Measurements from ENCODE around the gene STUB1. TPM values are rescaled to one million over a fixed set of nuclear protein-coding genes. Genes with fewer than 3 reads are reported as not detected.
A peak's percentile ranks its signal among the peaks of the same experiment; 100 is the strongest.
"Not testable (repeated sequence)": the region's sequence is repeated elsewhere in the genome, so short reads cannot be mapped to it uniquely, and the experiment has no call there.

STUB1 gene
- total RNA-seq, 2 experiments from 2014 or later, result 70.9 to 74.9 TPM

GRCh38 chr16:707062-707538 is 26.9 kb downstream of the STUB1 start:
- ChIA-PET CTCF (interaction anchor here (1.2 to 2.0 kb wide), 3 partner anchors 12 to 78 kb away, joined by 3 to 6 read pairs (median 4); no protein-coding TSS in a partner anchor), POLR2A (interaction anchor here (1.0 kb wide), 1 partner anchor 77 kb away, joined by 3 read pairs; no protein-coding TSS in a partner anchor)
- Mint-ChIP-seq H3K27me3 (peaks cover 51% of the 10 kb centered on the region), H3K4me3 (no peak overlapping the region), H3K4me1 (ENCODE audit: low read depth) (no peaks in the 10 kb centered on the region), H3K36me3 (no peaks in the 10 kb centered on the region), H3K27ac (no peak overlapping the region), H3K9me3 (no peaks in the 10 kb centered on the region)
- DNase-seq, result no peak
- intact Hi-C loops (cut with micrococcal nuclease), result no loop called here

DNA sequence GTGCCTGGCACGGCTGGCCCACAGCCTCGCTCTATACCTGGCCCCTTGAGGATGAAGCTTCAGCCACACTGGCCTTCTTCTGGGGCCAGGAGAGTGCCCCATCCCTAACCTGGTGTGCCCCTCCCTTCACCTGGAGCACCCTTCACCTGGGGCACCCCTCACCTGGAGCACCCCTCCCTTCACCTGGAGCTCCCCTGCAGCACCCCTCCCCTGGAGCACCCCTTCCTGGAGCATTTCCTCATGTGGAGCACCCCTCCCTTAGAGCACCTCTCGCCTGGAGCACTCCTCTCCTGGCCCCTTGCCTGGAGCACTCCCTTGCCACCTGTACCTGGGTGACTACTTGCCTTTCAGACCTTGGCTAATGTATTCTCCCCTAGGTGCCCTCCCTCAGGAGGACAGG is 27.8 kb downstream of the STUB1 start:
- no peaks in the 10 kb centered on the region for H3K36me3 Mint-ChIP-seq
- intact Hi-C loops (cut with micrococcal nuclease), result no loop called here
- H3K4me1 Mint-ChIP-seq (ENCODE audit: low read depth), result peaks cover 2% of the 10 kb centered on the region
- no peaks in the 10 kb centered on the region for H3K9me3 Mint-ChIP-seq
- H3K27me3 Mint-ChIP-seq, result peaks cover 44% of the 10 kb centered on the region
- H3K27ac Mint-ChIP-seq, result no peak overlapping the region
- CTCF ChIA-PET, result interaction anchor here (2.0 kb wide), 1 partner anchor 77 kb away, joined by 6 read pairs; no protein-coding TSS in a partner anchor
- no peak for DNase-seq
- POLR2A ChIA-PET, result no interaction called here
- no peak overlapping the region for H3K4me3 Mint-ChIP-seq

- intact Hi-C loops (cut with micrococcal nuclease), result no loop called here
- Mint-ChIP-seq H3K27me3 (peaks cover 42% of the 10 kb centered on the region), H3K4me1 (ENCODE audit: low read depth) (peaks cover 2% of the 10 kb centered on the region), H3K9me3 (no peaks in the 10 kb centered on the region), H3K27ac (no peak overlapping the region), H3K4me3 (no peak overlapping the region), H3K36me3 (no peaks in the 10 kb centered on the region)
- no peak for DNase-seq
- POLR2A ChIA-PET, result no interaction called here
- CTCF ChIA-PET, result interaction anchor here (2.1 kb wide), 1 partner anchor 76 kb away, joined by 15 read pairs; no protein-coding TSS in a partner anchor
These were observed 28.7 kb downstream of the STUB1 start for GRCh38 chr16:708959-709358.

GRCh38 chr16:709566-710499 is 29.6 kb downstream of the STUB1 start:
- H3K4me3 Mint-ChIP-seq, result no peak overlapping the region
- ChIA-PET CTCF (interaction anchor here (0.6 to 2.1 kb wide), 6 partner anchors 15 to 474 kb away, joined by 3 to 15 read pairs (median 3); partner anchors contain the start of gene CIAO3), POLR2A (no interaction called here)
- no peaks in the 10 kb centered on the region for H3K36me3 Mint-ChIP-seq
- peaks cover 2% of the 10 kb centered on the region for H3K4me1 Mint-ChIP-seq (ENCODE audit: low read depth)
- no peaks in the 10 kb centered on the region for H3K9me3 Mint-ChIP-seq
- H3K27me3 Mint-ChIP-seq, result peaks cover 40% of the 10 kb centered on the region
- intact Hi-C loops (cut with micrococcal nuclease), result no loop called here
- no peak overlapping the region for H3K27ac Mint-ChIP-seq
- no peak for DNase-seq

GRCh38 chr16:710500-711075 is 30.4 kb downstream of the STUB1 start:
- H3K27me3 Mint-ChIP-seq, result peaks cover 40% of the 10 kb centered on the region
- CTCF ChIA-PET, result interaction anchor here (0.6 to 2.1 kb wide), 5 partner anchors 21 to 473 kb away, joined by 3 to 15 read pairs (median 3); partner anchors contain the start of gene CIAO3

GRCh38 chr16:711084-711483 is 30.9 kb downstream of the STUB1 start:
- H3K36me3 Mint-ChIP-seq, result no peaks in the 10 kb centered on the region
- no peak overlapping the region for H3K27ac Mint-ChIP-seq
- H3K4me1 Mint-ChIP-seq (ENCODE audit: low read depth), result peaks cover 2% of the 10 kb centered on the region
- ChIA-PET POLR2A (no interaction called here), CTCF (interaction anchor here (2.1 kb wide), 1 partner anchor 74 kb away, joined by 15 read pairs; no protein-coding TSS in a partner anchor)
- intact Hi-C loops (cut with micrococcal nuclease), result loop anchor here (1.0 kb wide), 1 partner anchor 74 kb away; no protein-coding TSS in a partner anchor
- no peaks in the 10 kb centered on the region for H3K9me3 Mint-ChIP-seq
- peaks cover 41% of the 10 kb centered on the region for H3K27me3 Mint-ChIP-seq
- DNase-seq, result no peak
- no peak overlapping the region for H3K4me3 Mint-ChIP-seq

More at GRCh38 chr16:710500-711075, 30.4 kb downstream of the STUB1 start:
- Mint-ChIP-seq H3K4me3 (no peak overlapping the region), H3K27ac (no peak overlapping the region), H3K4me1 (ENCODE audit: low read depth) (peaks cover 2% of the 10 kb centered on the region), H3K36me3 (no peaks in the 10 kb centered on the region), H3K9me3 (no peaks in the 10 kb centered on the region)
- POLR2A ChIA-PET, result no interaction called here
- intact Hi-C loops (cut with micrococcal nuclease), result loop anchor here (1.0 kb wide), 1 partner anchor 75 kb away; no protein-coding TSS in a partner anchor
- no peak for DNase-seq

- intact Hi-C loops (cut with micrococcal nuclease), result loop anchor here (1.0 kb wide), 1 partner anchor 74 kb away; no protein-coding TSS in a partner anchor
- Mint-ChIP-seq H3K27me3 (peaks cover 39% of the 10 kb centered on the region), H3K4me3 (no peak overlapping the region), H3K9me3 (no peaks in the 10 kb centered on the region), H3K27ac (no peak overlapping the region), H3K36me3 (no peaks in the 10 kb centered on the region), H3K4me1 (ENCODE audit: low read depth) (peaks cover 5% of the 10 kb centered on the region)
- ChIA-PET POLR2A (interaction anchor here (1.2 to 1.6 kb wide), 2 partner anchors 10 to 74 kb away, joined by 3 to 5 read pairs; partner anchors contain the start of gene ANTKMT), CTCF (interaction anchor here (0.7 to 5.2 kb wide), 22 partner anchors 8 to 391 kb away, joined by 3 to 120 read pairs (median 4); partner anchors contain the start of genes ANTKMT, CCDC78, CHTF18 and CIAO3)
- peak; percentile 85 for DNase-seq
These were observed 31.5 kb downstream of the STUB1 start for GRCh38 chr16:711548-712320.

DNA sequence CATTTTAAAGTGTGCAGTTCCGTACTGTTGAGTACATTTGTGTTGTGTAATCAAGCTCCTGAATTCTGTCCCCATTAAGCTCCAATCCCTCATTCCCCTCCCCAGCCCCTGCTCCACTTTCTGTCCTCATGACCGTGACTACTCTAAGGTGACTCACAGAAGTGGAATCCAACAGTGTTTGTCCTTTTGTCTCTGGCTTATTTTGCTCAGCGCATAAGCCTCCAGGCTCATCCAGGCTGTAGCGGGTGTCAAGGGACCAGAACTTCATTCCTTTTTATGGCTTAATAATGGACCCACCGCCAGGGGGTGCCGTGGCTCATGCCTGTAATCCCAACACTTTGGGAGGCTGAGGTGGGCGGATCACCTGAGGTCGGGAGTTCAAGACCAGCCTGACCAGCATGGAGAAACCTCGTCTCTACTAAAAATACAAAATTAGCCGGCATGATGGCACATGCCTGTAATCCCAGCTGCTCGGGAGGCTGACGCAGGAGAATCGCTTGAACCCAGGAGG is 32.6 kb downstream of the STUB1 start:
- H3K36me3 Mint-ChIP-seq; H3K9me3 Mint-ChIP-seq; H3K4me3 Mint-ChIP-seq; intact Hi-C loops (cut with micrococcal nuclease); H3K27ac Mint-ChIP-seq; H3K4me1 Mint-ChIP-seq (ENCODE audit: low read depth): not testable (repeated sequence)
- CTCF ChIA-PET, result interaction anchor here (0.7 to 5.2 kb wide), 21 partner anchors 7 to 390 kb away, joined by 3 to 120 read pairs (median 4); partner anchors contain the start of genes ANTKMT, CCDC78, CHTF18 and CIAO3
- peaks cover 32% of the 10 kb centered on the region for H3K27me3 Mint-ChIP-seq
- POLR2A ChIA-PET, result interaction anchor here (1.2 to 1.6 kb wide), 2 partner anchors 8 to 73 kb away, joined by 3 to 5 read pairs; partner anchors contain the start of gene ANTKMT
- DNase-seq, result peak; percentile 78

DNA sequence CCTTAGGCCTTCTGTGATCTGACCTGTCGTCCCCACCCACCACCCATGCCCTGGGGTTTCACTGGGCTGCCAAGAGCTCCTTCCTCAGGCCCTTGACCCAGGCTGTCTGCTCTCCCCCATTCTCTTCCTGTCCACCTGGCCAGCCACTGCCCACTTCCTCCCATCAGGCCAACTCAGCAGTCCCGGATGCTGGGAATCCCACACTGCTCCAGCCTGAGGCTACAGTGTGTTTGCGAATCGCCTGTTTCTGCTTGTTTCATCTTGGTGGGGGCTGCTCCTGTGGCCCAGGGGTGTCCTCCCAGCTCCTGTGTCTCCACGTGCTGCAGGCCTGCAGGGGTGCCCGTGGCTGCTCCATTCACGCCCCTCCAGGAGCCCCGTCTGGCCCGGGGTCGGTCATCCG is 33.9 kb downstream of the STUB1 start:
- H3K27me3 Mint-ChIP-seq, result peaks cover 21% of the 10 kb centered on the region
- H3K9me3 Mint-ChIP-seq, result no peaks in the 10 kb centered on the region
- no peak for DNase-seq
- CTCF ChIA-PET, result interaction anchor here (1.3 to 5.2 kb wide), 6 partner anchors 10 to 72 kb away, joined by 4 to 120 read pairs (median 12); partner anchors contain the start of genes CHTF18, CIAO3 and RPUSD1
- H3K4me3 Mint-ChIP-seq, result no peak overlapping the region
- intact Hi-C loops (cut with micrococcal nuclease), result no loop called here
- POLR2A ChIA-PET, result no interaction called here
- no peaks in the 10 kb centered on the region for H3K36me3 Mint-ChIP-seq
- no peak overlapping the region for H3K27ac Mint-ChIP-seq
- H3K4me1 Mint-ChIP-seq (ENCODE audit: low read depth), result peaks cover 8% of the 10 kb centered on the region

DNA sequence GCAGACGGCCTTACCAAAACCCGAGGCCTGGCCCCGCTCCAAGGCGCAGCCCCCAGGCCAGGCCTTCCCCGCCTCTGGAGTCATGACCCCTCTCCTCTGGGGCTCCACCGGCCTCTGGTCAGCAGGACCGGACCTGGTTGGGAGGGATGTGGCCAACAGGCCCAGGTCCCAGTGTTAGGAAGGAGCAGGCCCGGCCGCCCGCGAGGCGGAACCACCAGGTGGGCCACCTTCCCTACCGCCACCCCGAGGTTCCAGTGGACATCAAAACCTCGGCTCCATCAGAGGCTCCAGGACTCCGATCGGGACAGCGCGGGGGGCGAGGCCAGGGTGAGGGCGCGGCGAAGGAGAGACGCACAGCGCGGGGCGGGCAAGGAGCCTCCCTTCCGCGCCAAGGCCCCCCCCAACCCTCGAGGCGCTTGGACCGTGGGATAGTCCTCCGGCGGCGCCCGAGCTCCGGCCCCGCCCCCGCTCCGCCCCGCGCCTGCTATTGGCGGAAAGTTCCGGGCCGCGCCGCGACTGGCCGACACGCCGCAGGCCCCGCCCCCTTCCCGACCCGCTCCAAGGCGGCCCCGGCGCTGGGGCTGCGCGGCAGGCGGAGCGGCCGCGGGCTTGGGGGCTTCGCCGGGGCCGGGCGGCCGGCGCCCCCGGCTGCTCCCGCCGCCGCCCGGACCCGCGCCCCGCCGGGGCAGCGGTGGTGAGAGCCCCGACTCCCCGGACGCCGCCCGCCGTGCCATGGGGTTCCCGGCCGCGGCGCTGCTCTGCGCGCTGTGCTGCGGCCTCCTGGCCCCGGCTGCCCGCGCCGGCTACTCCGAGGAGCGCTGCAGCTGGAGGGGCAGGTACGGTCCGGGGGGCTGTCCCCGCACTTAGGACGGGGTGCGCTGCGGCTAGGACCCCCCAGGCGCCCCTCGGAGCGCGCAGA is 34.6 kb downstream of the STUB1 start, which contains the start of gene METRN:
TSS of gene METRN (plus strand) at position 561 of the 919 bp plus-strand sequence. CDS start at position 733, 172 bp downstream.
- H3K4me1 Mint-ChIP-seq (ENCODE audit: low read depth), result peaks cover 14% of the 10 kb centered on the region

More for the DNA sequence above, 34.6 kb downstream of the STUB1 start, which contains the start of gene METRN:
- intact Hi-C loops (cut with micrococcal nuclease), result no loop called here
- peak within 1 kb of the TSS; percentile 57 for H3K4me3 Mint-ChIP-seq
- no peaks in the 10 kb centered on the region for H3K36me3 Mint-ChIP-seq
- CTCF ChIA-PET, result interaction anchor here (0.7 to 5.2 kb wide), 8 partner anchors 10 to 340 kb away, joined by 3 to 120 read pairs (median 10); partner anchors contain the start of genes CHTF18, CIAO3, HAGHL and RPUSD1
- H3K9me3 Mint-ChIP-seq, result no peaks in the 10 kb centered on the region
- POLR2A ChIA-PET, result interaction anchor here (0.6 to 1.5 kb wide), 4 partner anchors 11 to 40 kb away, joined by 3 to 9 read pairs (median 6); partner anchors contain the start of genes CCDC78 and HAGHL
- no peak within 1 kb of the TSS for H3K27ac Mint-ChIP-seq
- peak; percentile 91 for DNase-seq
- H3K27me3 Mint-ChIP-seq, result peaks cover 14% of the 10 kb centered on the region

All from activated CD4-positive, alpha-beta memory T cell treated with anti-CD3 and anti-CD28 coated beads for 36 hours (primary cell).